Muscle of arm (tissue), 12 donors: ENCODE measurements around the gene TMTC2. TPM values are rescaled to one million over a fixed set of nuclear protein-coding genes. Genes with fewer than 3 reads are reported as not detected.
A peak's percentile ranks its signal among the peaks of the same experiment; 100 is the strongest.

Source experiments
- DNase-seq: peaks from one replicate; pipeline ENCODE4 v3.0.0-alpha.2; 2013
- polyA plus RNA-seq, 12 donors: library from polyadenylated mRNA; unstranded; fragments of 120-200 nt; gene quantifications; one replicate each; pipeline ENCODE4 v1.2.1, GENCODE V29; 2013; ENCODE audit not compliant: insufficient read length in 12 of 12

TMTC2 gene
- polyA plus RNA-seq, 12 donors, result 12.8 to 24.8 (median 20.4) TPM; not detected in 1

GRCh38 chr12:82673698-82674097 lies 13.0 kb upstream of the TMTC2 start:
- DNase-seq, result no peak

- no peak for DNase-seq
Observed at GRCh38 chr12:82675246-82675645, 11.5 kb upstream of the TMTC2 start.

GRCh38 chr12:82682326-82682725 lies 4.4 kb upstream of the TMTC2 start:
- DNase-seq, result no peak

DNA sequence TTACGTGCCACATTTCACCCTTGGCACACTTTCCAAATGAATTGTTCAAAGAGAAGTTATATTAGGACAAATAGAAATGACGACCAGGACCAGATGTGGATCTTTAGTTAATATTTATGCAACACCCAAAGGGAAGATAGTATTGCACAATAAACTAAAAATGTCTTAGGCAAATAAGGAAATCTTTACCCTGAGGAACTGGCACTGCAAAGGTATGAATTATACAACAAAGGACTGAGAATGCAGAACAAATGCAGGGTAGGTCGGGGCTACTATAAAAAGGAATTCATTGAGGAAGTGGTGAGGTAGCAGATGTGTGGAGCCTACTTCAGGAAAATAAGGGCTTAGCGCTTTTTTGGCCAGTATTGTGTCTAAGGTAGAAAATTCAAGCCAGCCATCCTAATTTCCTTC lies 3.9 kb upstream of the TMTC2 start:
- no peak for DNase-seq

- DNase-seq, result peak; percentile 95
Observed at GRCh38 chr12:82685790-82686167, 927 bp upstream of the TMTC2 start.

DNA sequence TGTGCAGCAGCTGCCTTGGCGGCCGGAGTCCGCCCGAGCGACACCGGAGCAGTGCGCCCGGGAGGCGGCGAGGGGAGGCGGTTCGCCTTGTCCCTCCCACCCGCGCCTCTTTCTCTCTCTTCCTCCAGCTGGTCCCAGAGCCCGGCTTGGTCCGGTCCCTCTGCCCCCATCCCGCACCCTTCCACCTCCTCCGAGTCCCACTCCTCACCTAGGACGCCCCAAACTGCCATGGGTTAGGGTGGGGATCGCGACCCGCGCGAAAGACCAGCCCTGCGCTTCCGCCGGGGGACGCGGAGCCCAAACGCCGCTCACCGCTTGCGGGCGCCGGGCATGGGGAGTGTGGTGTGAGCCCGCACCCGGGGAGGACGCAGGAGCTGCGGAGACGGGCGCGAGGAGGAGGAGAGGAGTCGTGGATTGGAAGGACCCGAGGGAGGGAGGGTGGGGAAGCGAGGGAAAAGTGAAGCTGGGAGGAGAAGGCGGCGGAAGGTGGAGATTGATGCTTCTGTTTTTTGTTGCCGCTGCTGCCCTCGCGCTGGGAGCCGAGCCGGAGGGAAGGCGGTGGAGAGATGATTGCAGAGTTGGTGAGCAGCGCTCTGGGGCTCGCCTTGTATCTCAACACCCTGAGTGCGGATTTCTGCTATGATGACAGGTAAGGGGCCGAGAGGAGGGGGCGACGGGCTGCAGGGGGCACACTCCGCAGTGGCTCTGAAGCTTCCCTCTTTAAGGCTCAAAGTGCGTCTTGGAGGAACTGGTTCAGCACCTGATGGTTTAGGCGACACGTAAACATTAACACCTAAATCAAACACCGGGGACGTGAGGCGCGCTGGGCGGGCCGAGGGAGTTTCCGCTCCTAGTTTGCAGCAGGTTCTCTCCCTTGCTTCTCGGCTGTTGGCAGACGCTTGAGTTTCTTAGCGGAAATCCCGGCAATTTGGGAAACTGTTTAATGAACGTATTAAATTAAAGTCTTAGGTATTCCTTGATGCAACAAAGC lies 610 bp downstream of the TMTC2 start:
- peak; percentile 55 for DNase-seq

- no peak for DNase-seq
Observed at GRCh38 chr12:82688035-82688501, 1.4 kb downstream of the TMTC2 start.

DNA sequence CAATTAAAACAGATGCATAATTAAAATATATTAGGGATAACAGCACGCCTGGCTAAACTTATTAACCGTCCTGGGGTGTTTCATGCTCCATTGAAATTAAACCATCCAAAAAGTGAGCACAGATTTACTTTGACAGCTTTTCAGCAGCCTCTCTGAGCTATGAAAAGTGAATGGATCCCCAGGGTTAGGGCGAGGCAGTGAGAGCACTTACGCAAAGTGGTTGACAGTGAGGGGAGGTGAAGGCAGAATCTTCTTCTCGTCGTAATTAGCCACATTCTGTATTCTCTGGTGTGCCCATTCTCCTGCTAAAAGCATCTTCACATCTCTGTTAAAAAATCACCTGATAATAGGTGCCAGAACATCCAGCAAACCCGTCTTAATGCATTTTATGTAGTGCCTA lies 1.9 kb downstream of the TMTC2 start:
- DNase-seq, result no peak

DNA sequence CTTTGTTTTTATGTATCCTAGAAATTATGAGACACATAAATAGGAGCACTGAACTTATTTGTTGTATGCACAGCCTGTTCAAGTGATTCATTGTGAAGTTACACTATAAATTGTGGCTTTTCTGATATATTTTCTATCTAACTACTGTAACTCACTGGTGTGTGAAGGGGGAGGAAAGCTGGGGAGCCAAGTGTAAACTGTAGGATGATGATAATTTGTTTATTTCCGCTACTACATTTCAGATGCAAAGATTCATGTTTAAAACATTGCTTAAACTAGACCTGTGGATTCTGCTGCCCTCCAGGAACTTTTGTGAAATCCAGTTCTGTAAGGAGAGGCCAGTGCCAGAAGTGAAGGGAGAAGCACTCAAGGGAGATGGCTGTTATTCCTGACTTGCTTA lies 3.3 kb downstream of the TMTC2 start:
- no peak for DNase-seq

DNA sequence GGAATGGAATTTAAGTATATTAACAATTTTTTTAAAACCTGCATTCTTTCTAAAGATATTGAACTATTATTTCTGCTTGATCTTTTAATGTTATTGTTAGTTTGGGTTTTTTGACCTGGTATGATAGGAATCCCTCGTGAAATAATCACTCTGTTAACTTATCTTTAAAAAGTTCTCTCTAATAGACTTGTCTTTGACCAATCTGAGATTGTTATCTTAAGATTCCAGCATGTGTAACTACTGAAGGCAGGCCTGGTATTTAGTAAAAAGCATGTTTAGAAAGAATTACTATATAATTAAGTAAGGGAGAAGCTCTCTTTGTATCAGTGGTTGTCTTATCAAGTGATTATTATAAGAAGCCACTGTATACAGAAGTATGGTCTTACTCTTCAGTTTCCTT lies 4.8 kb downstream of the TMTC2 start:
- DNase-seq, result no peak

DNA sequence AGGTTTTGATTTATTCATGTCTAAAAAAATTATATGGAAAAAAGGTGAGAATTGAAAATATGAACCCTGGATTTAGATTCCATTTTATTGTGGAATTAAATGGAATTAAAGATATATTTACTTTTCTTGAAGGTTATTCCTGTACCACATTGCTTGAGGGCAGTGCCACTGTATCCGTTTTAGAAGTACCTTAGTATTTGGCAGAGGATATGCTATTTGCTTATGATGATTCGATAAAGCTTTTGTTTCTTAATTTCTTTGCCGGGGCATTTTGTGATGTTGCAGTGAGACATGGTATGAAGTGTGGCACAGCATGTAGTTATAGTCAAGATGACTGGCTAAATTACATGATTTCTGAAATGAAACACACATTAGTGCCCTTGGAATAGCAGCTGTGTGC lies 7.6 kb downstream of the TMTC2 start:
- DNase-seq, result no peak

GRCh38 chr12:82694970-82695369 lies 8.3 kb downstream of the TMTC2 start:
- DNase-seq, result no peak

DNA sequence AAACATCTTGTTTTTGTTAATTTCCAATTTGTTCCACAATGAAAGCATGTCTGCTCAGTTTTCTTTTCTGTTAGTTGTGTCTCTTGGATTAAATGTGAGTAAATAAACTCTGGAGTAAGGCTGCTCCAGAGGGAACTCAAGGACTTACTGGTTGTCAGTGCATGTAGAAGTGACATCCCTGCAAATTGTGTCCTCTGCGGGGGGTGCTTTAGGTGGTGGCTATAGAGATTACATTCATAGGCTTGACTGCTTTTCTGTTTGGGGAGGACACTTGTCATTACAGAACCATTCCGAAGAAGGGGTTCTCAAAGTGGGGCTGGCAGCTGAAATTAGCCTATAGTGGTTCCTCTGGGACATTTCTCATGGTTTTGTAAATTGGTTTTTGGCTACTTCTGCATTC lies 8.8 kb downstream of the TMTC2 start:
- DNase-seq, result no peak

DNA sequence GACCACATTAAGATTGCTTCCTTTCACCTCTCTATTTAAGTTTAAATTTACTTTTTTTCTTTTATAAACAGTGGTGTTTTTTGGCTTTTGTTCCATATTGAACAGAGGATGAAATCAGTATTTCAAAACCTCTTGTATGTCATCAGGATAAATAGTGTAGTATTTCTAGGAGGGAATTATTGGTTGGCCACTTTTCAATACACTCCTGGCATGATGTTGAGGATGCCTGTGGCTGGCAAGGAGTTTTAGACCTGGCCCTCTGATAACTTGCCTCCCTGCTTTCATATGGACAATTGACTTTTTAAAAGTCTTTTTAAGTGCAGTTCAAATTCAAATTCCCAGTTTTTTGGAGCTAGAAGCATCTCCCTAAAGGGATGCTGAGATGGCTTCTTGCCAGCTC lies 9.8 kb downstream of the TMTC2 start:
- no peak for DNase-seq

GRCh38 chr12:82698708-82699564 lies 12.2 kb downstream of the TMTC2 start:
- DNase-seq, result no peak

DNA sequence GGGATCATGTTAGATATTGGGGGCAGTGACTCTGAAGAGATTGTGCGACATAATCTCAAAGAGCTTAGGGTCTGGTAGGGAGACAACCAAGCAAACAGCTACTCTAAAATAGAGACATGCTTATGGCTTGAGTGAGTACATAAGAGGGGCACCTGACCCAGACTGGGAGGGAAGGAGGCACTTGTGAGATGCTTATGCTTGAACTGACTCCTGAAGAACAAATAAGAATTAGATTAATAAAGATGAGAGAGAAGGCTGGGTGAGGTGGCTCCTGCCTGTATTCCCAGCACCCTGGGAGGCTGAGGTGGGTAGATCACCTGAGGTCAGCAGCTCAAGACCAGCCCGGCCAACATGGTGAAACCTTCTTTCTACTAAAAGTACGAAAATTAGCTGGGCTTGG lies 19.1 kb downstream of the TMTC2 start:
- DNase-seq, result no peak

- DNase-seq, result peak; percentile 46
Observed at GRCh38 chr12:82708061-82708879, 21.6 kb downstream of the TMTC2 start.

DNA sequence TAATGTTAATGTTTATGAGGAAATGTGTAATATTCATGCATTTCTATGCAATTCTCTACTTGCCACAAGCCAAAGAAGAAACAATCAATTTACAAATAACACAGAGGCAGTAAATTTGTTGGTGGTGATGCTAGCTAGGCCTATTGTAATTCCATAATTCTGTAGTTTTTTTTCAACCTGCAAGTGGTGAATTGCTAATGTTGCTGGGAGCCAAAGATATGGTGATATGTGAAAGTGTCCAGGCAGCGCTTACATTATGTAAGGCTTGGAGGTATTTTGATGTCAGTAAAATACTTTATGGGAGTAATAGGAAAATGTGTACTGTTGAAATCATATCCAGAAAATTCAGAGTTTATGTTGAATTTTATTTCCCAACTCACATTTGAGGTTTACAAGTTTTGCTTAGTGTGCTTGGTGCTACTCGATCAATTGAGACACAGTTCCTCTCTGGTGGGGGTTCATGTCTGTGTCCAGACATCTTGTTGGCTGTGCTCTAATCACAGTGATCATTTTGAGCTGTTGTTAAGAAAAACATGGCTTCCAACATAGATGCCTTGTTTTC lies 23.2 kb downstream of the TMTC2 start:
- no peak for DNase-seq

DNA sequence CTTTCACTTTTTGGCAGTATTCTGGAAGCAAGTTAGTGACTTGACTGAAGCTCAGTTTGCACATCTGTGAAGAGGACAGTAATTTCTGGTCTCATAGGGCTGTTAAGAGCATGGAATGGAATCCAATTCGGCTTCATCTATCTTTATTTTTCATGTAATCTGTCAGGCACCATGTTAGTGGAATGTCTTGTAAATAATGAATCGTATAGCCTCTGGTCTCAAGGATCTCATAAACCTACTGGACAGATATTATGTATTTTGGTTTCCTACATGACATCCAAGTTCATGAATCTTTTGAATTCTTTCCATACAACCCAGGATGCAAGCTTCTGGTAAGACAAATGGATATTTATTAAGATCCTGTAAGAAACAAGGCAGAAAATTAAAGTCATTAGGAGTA lies 24.0 kb downstream of the TMTC2 start:
- DNase-seq, result no peak

- DNase-seq, result no peak
Observed at GRCh38 chr12:82714427-82714826, 27.7 kb downstream of the TMTC2 start.

DNA sequence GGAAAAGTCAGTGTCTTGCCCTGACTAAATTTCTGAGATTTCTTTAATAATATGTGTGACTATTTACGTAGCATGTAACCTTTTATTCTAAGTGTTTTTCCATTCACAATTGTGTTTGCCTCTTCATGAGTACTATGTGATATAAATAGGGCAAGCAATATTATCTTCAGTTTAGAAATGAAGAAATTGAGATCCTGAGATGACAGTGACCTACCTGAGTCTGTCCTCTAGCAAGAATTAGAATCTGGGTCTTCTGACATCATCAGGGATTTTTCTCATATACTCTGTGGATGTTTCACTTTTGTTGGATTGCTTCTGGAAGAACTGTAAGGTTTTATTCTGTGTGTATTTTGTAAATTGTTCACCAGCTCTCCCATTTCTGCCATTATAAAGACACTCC lies 35.0 kb downstream of the TMTC2 start:
- no peak for DNase-seq
